DMS53 treated with DMSO at 0.1 percent for 48 hours (cell line): ENCODE measurements around the gene TEAD3.
"Not testable (repeated sequence)": the region's sequence is repeated elsewhere in the genome, so short reads cannot be mapped to it uniquely, and the experiment has no call there.

Experiments used
- DNase-seq: peaks from one replicate; lab custom pipeline; 2025; ENCODE audit not compliant: unreplicated experiment; lab: John Stamatoyannopoulos, UW

TEAD3 gene

GRCh38 chr6:35496841-35497570 is at the start of gene TEAD3:
TEAD3 (minus strand) TSS chr6:35497079.
- no peak for DNase-seq

- DNase-seq, result no peak
Observed at GRCh38 chr6:35544769-35545361, 48.0 kb upstream of the TEAD3 start.

- DNase-seq, result no peak
Observed at GRCh38 chr6:35543459-35544193, 46.7 kb upstream of the TEAD3 start.

GRCh38 chr6:35541836-35542235 is 45.0 kb upstream of the TEAD3 start:
- DNase-seq, result no peak

GRCh38 chr6:35539223-35539622 is 42.3 kb upstream of the TEAD3 start:
- no peak for DNase-seq

GRCh38 chr6:35535847-35536246 is 39.0 kb upstream of the TEAD3 start:
- DNase-seq, result not testable (repeated sequence)

- DNase-seq, result no peak
Observed at GRCh38 chr6:35534407-35535170, 37.7 kb upstream of the TEAD3 start.

- no peak for DNase-seq
Observed at GRCh38 chr6:35533981-35534380, 37.1 kb upstream of the TEAD3 start.

GRCh38 chr6:35532126-35532525 is 35.2 kb upstream of the TEAD3 start:
- DNase-seq, result no peak

- no peak for DNase-seq
Observed at GRCh38 chr6:35524380-35525020, 27.6 kb upstream of the TEAD3 start.

- peak; percentile 36 for DNase-seq
Observed at GRCh38 chr6:35522660-35523658, 26.1 kb upstream of the TEAD3 start.

GRCh38 chr6:35522151-35522550 is 25.3 kb upstream of the TEAD3 start:
- no peak for DNase-seq

GRCh38 chr6:35521235-35521634 is 24.4 kb upstream of the TEAD3 start:
- no peak for DNase-seq

GRCh38 chr6:35519313-35520015 is 22.6 kb upstream of the TEAD3 start:
- no peak for DNase-seq

GRCh38 chr6:35518566-35519312 is 21.9 kb upstream of the TEAD3 start:
- DNase-seq, result no peak

- not testable (repeated sequence) for DNase-seq
Observed at GRCh38 chr6:35517978-35518377, 21.1 kb upstream of the TEAD3 start.

- DNase-seq, result no peak
Observed at GRCh38 chr6:35516712-35517111, 19.8 kb upstream of the TEAD3 start.

GRCh38 chr6:35515939-35516338 is 19.1 kb upstream of the TEAD3 start:
- DNase-seq, result not testable (repeated sequence)
